GM06990 (cell line): ENCODE data around the gene AGPAT2.

Experiments
- DNase-seq: peaks from one replicate; pipeline ENCODE4 v3.0.0-alpha.2; 2011; ENCODE audit not compliant: insufficient read length; ENCODE audit errors: extremely low read depth
- H3K27me3 ChIP-seq: replicated peaks from 2 replicates; pipeline ENCODE4 v1.6.0; 2011; ENCODE audit warnings: low read length; ENCODE audit not compliant: control insufficient read depth, insufficient read depth
- H3K36me3 ChIP-seq: 2 replicates; pipeline ENCODE4 v1.5.1; 2011; ENCODE audit warnings: low read length; ENCODE audit not compliant: control insufficient read depth, insufficient read depth
- H3K4me3 ChIP-seq: replicated peaks from 2 replicates; pipeline ENCODE4 v1.5.1; 2011; ENCODE audit warnings: low read depth, mild to moderate bottlenecking, control low read depth, low read length
- CTCF ChIP-seq: IDR thresholded peaks from 2 replicates; pipeline ENCODE4 v1.5.1; 2011; ENCODE audit warnings: low read length, control low read depth, mild to moderate bottlenecking, inconsistent platforms; ENCODE audit not compliant: insufficient read depth, poor library complexity, severe bottlenecking

AGPAT2 gene

GRCh38 chr9:136650021-136650420 is 37.2 kb downstream of the AGPAT2 start:
- Histone ChIP-seq H3K36me3 (no peaks in the 10 kb centered on the region), H3K4me3 (no peak overlapping the region), H3K27me3 (no peaks in the 10 kb centered on the region; the same call in 1 of the 2 replicates)
- no peak for TF ChIP-seq CTCF
- no peak for DNase-seq

GRCh38 chr9:136648751-136649150 is 38.5 kb downstream of the AGPAT2 start:
- DNase-seq = no peak
- no peak for TF ChIP-seq CTCF
- Histone ChIP-seq H3K4me3 (no peak overlapping the region), H3K36me3 (no peaks in the 10 kb centered on the region), H3K27me3 (no peaks in the 10 kb centered on the region; the same call in 1 of the 2 replicates)

- H3K27me3 ChIP-seq = no peaks in the 10 kb centered on the region; the same call in 1 of the 2 replicates
- TF ChIP-seq CTCF = no peak
- no peak overlapping the region for H3K4me3 ChIP-seq
- no peak for DNase-seq
- no peaks in the 10 kb centered on the region for H3K36me3 ChIP-seq
These were observed 40.2 kb downstream of the AGPAT2 start for GRCh38 chr9:136646827-136647711.

- Histone ChIP-seq H3K27me3 (no peaks in the 10 kb centered on the region; the same call in 1 of the 2 replicates), H3K4me3 (no peak overlapping the region), H3K36me3 (no peaks in the 10 kb centered on the region)
- no peak for TF ChIP-seq CTCF
- DNase-seq = no peak
These were observed 41.1 kb downstream of the AGPAT2 start for GRCh38 chr9:136645903-136646754.

- TF ChIP-seq CTCF = no peak
- no peak for DNase-seq
- no peaks in the 10 kb centered on the region for H3K36me3 ChIP-seq
- H3K4me3 ChIP-seq = no peak overlapping the region
- no peaks in the 10 kb centered on the region; the same call in 1 of the 2 replicates for H3K27me3 ChIP-seq
These were observed 41.8 kb downstream of the AGPAT2 start for GRCh38 chr9:136645352-136645902.
